Endothelial cell of umbilical vein (primary cell): Measurements from ENCODE around the gene S100A1. TPM values are rescaled to one million over a fixed set of nuclear protein-coding genes. Genes with fewer than 3 reads are reported as not detected.

Source experiments
- BruUV-seq: library from RNA; stranded (reverse); fragments of 400-500 nt; replicated peaks from 2 replicates; lab custom pipeline; 2021; lab: Mats Ljungman, UMichigan
- CTCF ChIA-PET: fragments of 300-600, 350-600 bp; sonication (Branson Sonifier 250); formaldehyde crosslinking; loops from one replicate; lab custom pipeline; 2021; ENCODE audit warnings: antibody characterized with exemption, inconsistent platforms; lab: Charles Lee
- POLR2A ChIA-PET: fragments of 300-600, 350-600 bp; sonication (Branson Sonifier 250); formaldehyde crosslinking; loops from one replicate; lab custom pipeline; 2021; ENCODE audit warnings: antibody characterized with exemption, inconsistent platforms; lab: Charles Lee
- DNase-seq: peaks from one replicate; pipeline ENCODE4 v3.0.0-alpha.2; 2011; ENCODE audit warnings: low read depth, low spot score
- FAIRE-seq: peaks from 2 replicates; lab custom pipeline; 2011; peaks lifted over from hg19 to GRCh38; lab: Jason Lieb, UNC
- H2AFZ ChIP-seq: 2 replicates; pipeline ENCODE4 v1.6.0; 2012; ENCODE audit warnings: low read depth, low read length, control low read depth, inconsistent platforms
- H3K27ac ChIP-seq: 2 replicates; pipeline ENCODE4 v1.5.1; 2011; ENCODE audit warnings: low read depth, mild to moderate bottlenecking, control low read depth, low read length, moderate library complexity; ENCODE audit not compliant: insufficient read depth
- H3K27me3 ChIP-seq, 2 experiments: 2 replicates each; pipeline versions ENCODE4 v1.6.0 to v1.6.1; 2011; ENCODE audit warnings: low read length in 2 of 2, mixed read lengths in 1 of 2; ENCODE audit not compliant: control insufficient read depth in 2 of 2, insufficient read depth in 2 of 2
- H3K36me3 ChIP-seq, 2 experiments: 2 replicates in 1 of 2; 3 replicates in 1 of 2; pipeline ENCODE4 v1.5.1; 2011; ENCODE audit warnings: low read length in 2 of 2, mild to moderate bottlenecking in 1 of 2, moderate library complexity in 1 of 2; ENCODE audit not compliant: control insufficient read depth in 2 of 2, insufficient read depth in 2 of 2; ENCODE audit errors: extremely low read depth in 1 of 2
- H3K4me1 ChIP-seq: 3 replicates; pipeline ENCODE4 v1.5.1; 2011; ENCODE audit warnings: mild to moderate bottlenecking, low read length; ENCODE audit not compliant: control insufficient read depth, insufficient read depth; ENCODE audit errors: extremely low read depth
- H3K4me2 ChIP-seq: 2 replicates; pipeline ENCODE4 v1.6.1; 2011; ENCODE audit warnings: low read length, control low read depth, mixed read lengths; ENCODE audit not compliant: insufficient read depth
- H3K4me3 ChIP-seq, 3 experiments: fragments of 200-600 bp in 1 of 3; sonication (generic), shearing (Covaris generic) in 1 of 3; replicated peaks in 1 of 3; 2 replicates each; pipeline ENCODE4 v1.5.1; 2011 to 2016; ENCODE audit warnings: control low read depth in 3 of 3, low read length in 3 of 3, mild to moderate bottlenecking in 2 of 3, inconsistent platforms in 1 of 3, low read depth in 1 of 3, moderate library complexity in 1 of 3; ENCODE audit not compliant: insufficient read depth in 1 of 3
- H3K79me2 ChIP-seq: 2 replicates; pipeline ENCODE4 v1.6.0; 2012; ENCODE audit warnings: low read length, inconsistent platforms; ENCODE audit not compliant: control insufficient read depth, insufficient read depth
- H3K9ac ChIP-seq: replicated peaks from 2 replicates; pipeline ENCODE3; 2011; ENCODE audit warnings: low read length, control low read depth; ENCODE audit not compliant: insufficient read depth; ENCODE audit errors: extremely low read depth
- H3K9me1 ChIP-seq: replicated peaks from 3 replicates; pipeline ENCODE4 v1.6.0; 2011; ENCODE audit warnings: mild to moderate bottlenecking, low read length; ENCODE audit not compliant: control insufficient read depth, insufficient read depth; ENCODE audit errors: extremely low read depth
- H3K9me3 ChIP-seq: replicated peaks from 2 replicates; pipeline ENCODE4 v1.5.1; 2012; ENCODE audit warnings: low read length, inconsistent platforms; ENCODE audit not compliant: control insufficient read depth, insufficient read depth
- H4K20me1 ChIP-seq: replicated peaks from 2 replicates; pipeline ENCODE3; 2011; ENCODE audit warnings: mild to moderate bottlenecking, low read length; ENCODE audit not compliant: control insufficient read depth, insufficient read depth; ENCODE audit errors: extremely low read depth
- EZH2 ChIP-seq: IDR thresholded peaks from 2 replicates; pipeline ENCODE4 v1.6.1; 2012; ENCODE audit warnings: borderline replicate concordance, low read depth, mild to moderate bottlenecking, moderate library complexity, low read length, inconsistent platforms; ENCODE audit not compliant: severe bottlenecking
- FOS ChIP-seq: IDR thresholded peaks from 2 replicates; pipeline ENCODE4 v1.6.1; 2011; ENCODE audit warnings: mild to moderate bottlenecking, low read length, moderate library complexity, borderline replicate concordance; ENCODE audit not compliant: insufficient read depth
- GATA2 ChIP-seq: IDR thresholded peaks from 2 replicates; pipeline ENCODE4 v1.7.0; 2011; ENCODE audit warnings: low read depth, mild to moderate bottlenecking, moderate library complexity, mixed read lengths, low read length; ENCODE audit not compliant: insufficient read length, insufficient read depth
- JUN ChIP-seq: IDR thresholded peaks from 2 replicates; pipeline ENCODE4 v1.6.1; 2011; ENCODE audit warnings: borderline replicate concordance, low read depth; ENCODE audit not compliant: insufficient read length, insufficient read depth
- MYC ChIP-seq: IDR thresholded peaks from one replicate; pipeline ENCODE4 v1.6.1; 2011; ENCODE audit warnings: mild to moderate bottlenecking, low read depth, low read length
- POLR2A ChIP-seq: IDR thresholded peaks from 2 replicates; pipeline ENCODE4 v1.6.1; 2012; ENCODE audit warnings: low read depth, mild to moderate bottlenecking, control low read depth, low read length
- POLR2AphosphoS5 ChIP-seq: IDR thresholded peaks from 2 replicates; pipeline ENCODE4 v1.6.1; 2012; ENCODE audit warnings: low read depth, mild to moderate bottlenecking, control low read depth, low read length, moderate library complexity; ENCODE audit not compliant: insufficient read depth
- dilution Hi-C: fragments of 300-500 bp; cut with MboI; formaldehyde crosslinking; loops from one replicate; pipeline ENCODE4 v1.15.0; 2019; ENCODE audit warnings: low sequenced_read_pairs; ENCODE audit not compliant: extremely low pct_ligation_motif_present
- intact Hi-C: fragments of 100-400 bp; cut with micrococcal nuclease; formaldehyde crosslinking; loops from one replicate; pipeline ENCODE4 v1.10.0; 2022
- polyA plus RNA-seq, 4 experiments: library from polyadenylated mRNA; depleted of rRNA in 3 of 4; stranded (reverse) in 3 of 4; unstranded in 1 of 4; fragments of >200 nt; gene quantifications; 2 replicates each; pipeline versions ENCODE4 v1.2.1 to v1.2.3, GENCODE V29; 2011 to 2012; ENCODE audit warnings: missing spikeins in 1 of 4
- total RNA-seq: library from RNA; stranded (reverse); gene quantifications from 2 replicates; pipeline ENCODE4 v1.2.3, GENCODE V29; 2021
- TF ChIP-seq, protein P1 (sequence below), 2 donors: IDR thresholded peaks; 1 replicate in 1 of 2; 2 replicates in 1 of 2; pipeline ENCODE4 v1.5.1; 2011; ENCODE audit warnings: low read length in 2 of 2, mild to moderate bottlenecking in 2 of 2, moderate library complexity in 2 of 2, control low read depth in 1 of 2, inconsistent platforms in 1 of 2, low read depth in 1 of 2; ENCODE audit not compliant: insufficient read depth in 1 of 2; ENCODE audit errors: extremely low read depth in 1 of 2
- TF ChIP-seq, protein P2 (sequence below): IDR thresholded peaks from 2 replicates; pipeline ENCODE4 v1.6.1; 2011; ENCODE audit not compliant: insufficient read depth, insufficient read length

S100A1 gene
- total and polyA plus RNA-seq, 2 donors (not counting 3 experiments of a cell fraction or from before 2014, with no cell fraction given) = not detected

DNA sequence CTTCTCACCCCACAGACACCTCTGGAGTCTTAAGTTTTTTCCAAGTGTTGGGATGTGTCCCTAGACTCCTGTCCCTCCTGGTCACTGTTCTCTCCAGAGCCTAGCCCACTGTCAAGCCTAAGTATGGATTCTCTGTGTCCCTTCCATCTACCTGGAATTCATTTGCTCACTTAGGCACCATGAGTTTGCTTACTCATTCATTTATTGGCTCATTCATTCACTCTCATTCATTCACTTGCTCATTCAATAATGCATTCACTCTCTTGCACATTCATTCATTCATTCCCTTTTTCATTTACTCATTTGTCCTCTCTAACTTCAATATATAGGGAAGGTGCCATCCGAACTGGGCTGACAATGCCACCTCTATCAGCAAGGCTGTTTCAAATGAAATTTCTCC is 16.9 kb upstream of the S100A1 start:
- FAIRE-seq (no peak), DNase-seq (no peak)
- Histone ChIP-seq H3K4me1 (peaks cover 39% of the 10 kb centered on the region), H3K36me3 (peaks cover 13% of the 10 kb centered on the region in 2 experiments), H4K20me1 (no peaks in the 10 kb centered on the region), H3K4me2 (peak overlapping the region; percentile 51), H3K9me3 (no peaks in the 10 kb centered on the region), H3K9ac (peak overlapping the region; percentile 70), H3K27me3 (no peaks in the 10 kb centered on the region), H3K27ac (peak overlapping the region; percentile 42), H3K9me1 (no peaks in the 10 kb centered on the region), H3K79me2 (peaks cover 45% of the 10 kb centered on the region), H2AFZ (no peak overlapping the region), H3K4me3 (peak overlapping the region; percentile 20 to 62 (median 37))
- CTCF ChIA-PET = interaction anchor here (2.1 to 7.7 kb wide), 4 partner anchors 10 to 39 kb away, joined by 6 to 54 read pairs (median 31); partner anchors contain the start of genes S100A1 and S100A13
- POLR2A ChIA-PET = interaction anchor here (1.8 to 4.9 kb wide), 3 partner anchors 16 to 23 kb away, joined by 5 to 28 read pairs (median 9); partner anchors contain the start of genes CHTOP, S100A1 and S100A13
- BruUV-seq = no TSS peak
- dilution Hi-C loops (no loop called here), intact Hi-C loops (no loop called here)
- TF ChIP-seq JUN = no peak
- no peak for TF ChIP-seq POLR2AphosphoS5
- no peak for TF ChIP-seq FOS
- no peak for TF ChIP-seq POLR2A
- no peak for TF ChIP-seq GATA2
- no peak for TF ChIP-seq MYC
- TF ChIP-seq, protein P1, sequence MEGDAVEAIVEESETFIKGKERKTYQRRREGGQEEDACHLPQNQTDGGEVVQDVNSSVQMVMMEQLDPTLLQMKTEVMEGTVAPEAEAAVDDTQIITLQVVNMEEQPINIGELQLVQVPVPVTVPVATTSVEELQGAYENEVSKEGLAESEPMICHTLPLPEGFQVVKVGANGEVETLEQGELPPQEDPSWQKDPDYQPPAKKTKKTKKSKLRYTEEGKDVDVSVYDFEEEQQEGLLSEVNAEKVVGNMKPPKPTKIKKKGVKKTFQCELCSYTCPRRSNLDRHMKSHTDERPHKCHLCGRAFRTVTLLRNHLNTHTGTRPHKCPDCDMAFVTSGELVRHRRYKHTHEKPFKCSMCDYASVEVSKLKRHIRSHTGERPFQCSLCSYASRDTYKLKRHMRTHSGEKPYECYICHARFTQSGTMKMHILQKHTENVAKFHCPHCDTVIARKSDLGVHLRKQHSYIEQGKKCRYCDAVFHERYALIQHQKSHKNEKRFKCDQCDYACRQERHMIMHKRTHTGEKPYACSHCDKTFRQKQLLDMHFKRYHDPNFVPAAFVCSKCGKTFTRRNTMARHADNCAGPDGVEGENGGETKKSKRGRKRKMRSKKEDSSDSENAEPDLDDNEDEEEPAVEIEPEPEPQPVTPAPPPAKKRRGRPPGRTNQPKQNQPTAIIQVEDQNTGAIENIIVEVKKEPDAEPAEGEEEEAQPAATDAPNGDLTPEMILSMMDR (IDR thresholded peaks at IDR 0.05; ENCODE audit: extremely low read depth in 1 of 2, insufficient read depth in 1 of 2, low read depth in 1 of 2, low read length in 2 of 2) = no peak
- TF ChIP-seq, protein P2, sequence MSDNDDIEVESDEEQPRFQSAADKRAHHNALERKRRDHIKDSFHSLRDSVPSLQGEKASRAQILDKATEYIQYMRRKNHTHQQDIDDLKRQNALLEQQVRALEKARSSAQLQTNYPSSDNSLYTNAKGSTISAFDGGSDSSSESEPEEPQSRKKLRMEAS = no peak
- no peak for TF ChIP-seq EZH2
